HG02884 (cell line): ENCODE data around the gene AGO3.

Experiments used
- ATAC-seq: cut with Tn5 transposase; IDR thresholded peaks from one replicate; pipeline ENCODE4 v1.9.1; 2021; ENCODE audit warnings: mild to moderate bottlenecking, moderate library complexity; ENCODE audit not compliant: unreplicated experiment

AGO3 gene

DNA sequence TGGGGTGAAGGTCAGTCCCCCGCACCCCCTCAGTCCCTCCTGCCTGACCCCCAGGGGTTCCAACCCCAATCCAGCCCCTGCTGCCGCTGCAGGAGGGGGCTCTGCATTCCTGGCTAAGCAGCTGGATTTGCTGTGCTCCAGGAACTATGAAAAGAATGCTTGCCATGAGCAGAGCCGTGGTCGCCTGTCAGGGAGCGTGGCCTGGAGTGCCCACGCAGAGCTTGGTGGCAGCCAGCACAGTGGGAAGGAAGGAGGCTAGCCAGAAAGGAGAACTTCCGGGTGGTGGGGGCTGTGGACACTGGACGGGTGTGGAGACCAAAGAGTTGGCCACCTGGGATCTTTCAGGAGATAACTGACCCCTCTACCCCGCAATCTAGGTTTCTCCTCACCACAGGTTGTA is 188.6 kb downstream of the AGO3 start:
- ATAC-seq: no peak
